Lung (tissue), 16 donors: ENCODE results near the gene FAM234B. TPM values are rescaled to one million over a fixed set of nuclear protein-coding genes. Genes with fewer than 3 reads are reported as not detected.

Source experiments
- ATAC-seq: fragments of 200-7000 bp; cut with Tn5 transposase; one replicate; pipeline ENCODE4 v1.9.1; 2020; ENCODE audit warnings: moderate number of reproducible peaks; ENCODE audit not compliant: insufficient read depth, low FRiP score
- DNase-seq, 3 donors: peaks; one replicate each; pipeline ENCODE4 v3.0.0-alpha.2; 2013 to 2017
- H3K27ac ChIP-seq, 2 donors: one replicate each; pipeline ENCODE4 v1.5.1; 2013; ENCODE audit warnings: mild to moderate bottlenecking in 2 of 2, moderate library complexity in 2 of 2, control low read depth in 1 of 2, inconsistent platforms in 1 of 2, low read depth in 1 of 2, low read length in 1 of 2
- H3K27me3 ChIP-seq, 3 donors: one replicate each; pipeline ENCODE4 v1.5.1; 2013; ENCODE audit warnings: low read length in 2 of 3; ENCODE audit not compliant: control insufficient read depth in 3 of 3, insufficient read depth in 3 of 3
- H3K36me3 ChIP-seq, 4 donors: one replicate each; pipeline ENCODE4 v1.5.1; 2013; ENCODE audit warnings: low read length in 4 of 4, mild to moderate bottlenecking in 1 of 4, moderate library complexity in 1 of 4; ENCODE audit not compliant: control insufficient read depth in 4 of 4, insufficient read depth in 4 of 4
- H3K4me1 ChIP-seq, 5 donors: one replicate each; pipeline ENCODE4 v1.5.1; 2013; ENCODE audit warnings: low read length in 5 of 5, mild to moderate bottlenecking in 2 of 5, moderate library complexity in 1 of 5; ENCODE audit not compliant: control insufficient read depth in 5 of 5, insufficient read depth in 5 of 5
- H3K4me3 ChIP-seq: one replicate; pipeline ENCODE4 v1.5.1; 2013; ENCODE audit warnings: mild to moderate bottlenecking, control low read depth, moderate library complexity
- H3K9ac ChIP-seq, 2 donors: one replicate each; pipeline ENCODE4 v1.5.1; 2013; ENCODE audit warnings: low read length in 2 of 2, control low read depth in 1 of 2; ENCODE audit not compliant: insufficient read depth in 1 of 2
- H3K9me3 ChIP-seq, 4 donors: one replicate each; pipeline ENCODE4 v1.5.1; 2013; ENCODE audit warnings: low read length in 3 of 4, mild to moderate bottlenecking in 1 of 4, moderate library complexity in 1 of 4; ENCODE audit not compliant: control insufficient read depth in 4 of 4, insufficient read depth in 3 of 4
- CTCF ChIP-seq: IDR thresholded peaks from 2 replicates; pipeline ENCODE4 v1.5.1; 2012; ENCODE audit warnings: mild to moderate bottlenecking; ENCODE audit errors: control extremely low read depth, extremely low read depth
- WGBS, 2 donors: extraction: QIAGEN DNeasy Blood & Tissue Kit; methylation state at CpG; one replicate each; pipeline ENCODE4 v1.1.7; 2013; 5-methylcytosine and 5-hydroxymethylcytosine counted together
- long read RNA-seq, 5 donors: transcript quantifications; one replicate each; lab custom pipeline, GENCODE V29; 2026
- polyA plus RNA-seq, 2 donors: library from polyadenylated mRNA; stranded (reverse); fragments of 200-250 nt; gene quantifications; one replicate each; pipeline ENCODE4 v1.2.1, GENCODE V29; 2013
- total RNA-seq, 2 donors: library from RNA; depleted of rRNA in 1 of 2; stranded (reverse); fragments of >200 nt in 1 of 2; gene quantifications; one replicate each; pipeline ENCODE4 v1.2.1, GENCODE V29; 2014 to 2021
- donor health status: control.
- donor health status: control.
- donor health status: Bipolar disorder and iron deficiency.
- donor health status: healthy.
- donor health status: DM: yes; HTN: yes; CAD: no.

Gene FAM234B, protein sequence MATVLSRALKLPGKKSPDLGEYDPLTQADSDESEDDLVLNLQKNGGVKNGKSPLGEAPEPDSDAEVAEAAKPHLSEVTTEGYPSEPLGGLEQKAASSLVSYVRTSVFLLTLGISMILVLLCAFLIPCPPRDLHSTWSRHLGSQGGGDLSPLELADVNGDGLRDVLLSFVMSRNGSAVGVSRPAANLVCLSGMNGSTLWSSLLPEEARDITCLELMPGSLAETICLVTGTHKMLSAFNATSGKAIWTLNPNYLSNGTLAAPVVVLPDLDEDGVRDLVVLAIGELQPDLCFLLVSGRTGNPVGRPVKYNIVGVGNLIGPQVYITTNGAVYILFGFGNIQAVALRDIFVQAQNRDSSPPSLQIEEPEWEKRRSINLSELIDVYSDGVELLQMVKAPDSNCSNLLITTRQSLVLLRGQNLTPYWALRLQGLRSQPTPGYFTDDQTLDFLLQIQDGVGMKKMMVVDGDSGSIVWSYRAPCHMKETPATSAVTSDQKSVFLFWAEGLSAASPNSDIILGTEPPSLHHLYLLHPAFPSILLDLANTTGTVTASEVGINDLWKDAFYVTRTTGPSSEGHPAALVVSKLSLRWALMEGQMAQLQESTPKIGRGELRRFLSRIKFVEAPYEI
- total RNA-seq (10 to 100 TPM in 1 of 2 donors, 1 to 10 TPM in 1; 9.0 to 10.4 TPM), polyA plus RNA-seq (1 to 10 TPM; 1.4 to 3.6 TPM)
- long read RNA-seq, donor 1, full-length matches to known transcripts, result 1 of 1 reads
- long read RNA-seq, donor 1, partial matches to known transcripts, result 0 of 1 reads
- long read RNA-seq, donor 1, other reads (novel, unspliced or antisense), result 0 of 1 reads
- long read RNA-seq, donor 2, result 0 reads
- long read RNA-seq, donor 3, full-length matches to known transcripts, result 1 of 1 reads
- long read RNA-seq, donor 3, partial matches to known transcripts, result 0 of 1 reads
- long read RNA-seq, donor 3, other reads (novel, unspliced or antisense), result 0 of 1 reads
- long read RNA-seq, donor 4, result 0 reads
- long read RNA-seq, donor 5, full-length matches to known transcripts, result 2 of 2 reads
- long read RNA-seq, donor 5, partial matches to known transcripts, result 0 of 2 reads
- long read RNA-seq, donor 5, other reads (novel, unspliced or antisense), result 0 of 2 reads

GRCh38 chr12:13044002-13044905 is at the start of gene FAM234B:
FAM234B (plus strand) TSS chr12:13044381; CDS start chr12:13044404, 23 bp downstream.
- ATAC-seq, result peak; percentile 96
- peaks cover 0 to 3% (median 0%) of the 10 kb centered on the region in 3 donors for H3K27me3 ChIP-seq
- no peak for TF ChIP-seq CTCF
- H3K27ac ChIP-seq, result no peak within 1 kb of the TSS
- no peaks in the 10 kb centered on the region for H3K36me3 ChIP-seq
- peak within 1 kb of the TSS; percentile 34 to 49 for H3K9ac ChIP-seq
- peak within 1 kb of the TSS; percentile 94 for H3K4me3 ChIP-seq
- peaks cover 0 to 9% (median 3%) of the 10 kb centered on the region in 5 donors for H3K4me1 ChIP-seq
- peak; percentile 71 to 79 (median 76) for DNase-seq
- no peaks in the 10 kb centered on the region for H3K9me3 ChIP-seq
- 2 to 3% methylated on average over 74 of the region's 74 CpGs for WGBS, 2 donors

- no peak for ATAC-seq
- H3K27me3 ChIP-seq, result no peaks in the 10 kb centered on the region
- WGBS, 2 donors, result 92 to 98% methylated on average over 3 of the region's 3 CpGs
- DNase-seq, result no peak
- H3K4me1 ChIP-seq, result peaks cover 0 to 31% (median 7%) of the 10 kb centered on the region in 5 donors
- no peak for TF ChIP-seq CTCF
- H3K4me3 ChIP-seq, result no peak overlapping the region
- no peak overlapping the region for H3K9ac ChIP-seq
- no peaks in the 10 kb centered on the region for H3K9me3 ChIP-seq
- no peak overlapping the region for H3K27ac ChIP-seq
- peaks cover 0 to 3% (median 0%) of the 10 kb centered on the region in 4 donors for H3K36me3 ChIP-seq
Observed at GRCh38 chr12:12995088-12995487, 49.1 kb upstream of the FAM234B start.

DNA sequence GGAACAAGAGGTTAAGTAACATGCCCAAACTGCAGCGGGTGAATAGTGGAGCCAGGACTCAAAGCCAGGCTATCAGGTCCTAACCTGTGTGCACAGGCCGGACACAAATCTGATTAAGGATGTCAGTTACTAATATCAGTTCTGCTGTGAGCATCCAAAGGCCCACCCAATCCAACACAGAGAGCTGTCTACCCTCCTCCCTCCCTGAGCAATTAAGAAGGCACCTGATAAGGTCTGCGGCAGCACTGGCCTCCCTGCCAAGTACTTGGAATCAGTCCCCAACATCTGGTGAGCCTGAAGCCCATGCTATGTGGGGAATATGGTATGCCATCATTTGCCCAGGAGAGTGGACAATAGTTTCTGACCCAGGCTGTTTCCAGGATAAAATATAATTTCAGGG is 48.0 kb upstream of the FAM234B start:
- 64 to 84% methylated on average over 3 of the region's 3 CpGs for WGBS, 2 donors
- peak overlapping the region in 1 of 2 donors; percentile 29 for H3K27ac ChIP-seq

More for the DNA sequence above, 48.0 kb upstream of the FAM234B start:
- H3K9ac ChIP-seq, result no peak overlapping the region
- ATAC-seq, result no peak
- peaks cover 0 to 37% (median 7%) of the 10 kb centered on the region in 5 donors for H3K4me1 ChIP-seq
- peaks cover 0 to 3% (median 0%) of the 10 kb centered on the region in 4 donors for H3K36me3 ChIP-seq
- H3K4me3 ChIP-seq, result no peak overlapping the region
- H3K9me3 ChIP-seq, result no peaks in the 10 kb centered on the region
- no peak for TF ChIP-seq CTCF
- H3K27me3 ChIP-seq, result no peaks in the 10 kb centered on the region
- no peak for DNase-seq
